Bronchial epithelial cell (primary cell): ENCODE data around the gene C1QTNF6. TPM values are rescaled to one million over a fixed set of nuclear protein-coding genes. Genes with fewer than 3 reads are reported as not detected.

Source experiments
- DNase-seq: peaks from one replicate; pipeline ENCODE4 v3.0.0-alpha.2; 2010; ENCODE audit warnings: low read depth
- FAIRE-seq: peaks from 2 replicates; lab custom pipeline; 2011; peaks lifted over from hg19 to GRCh38; lab: Jason Lieb, UNC
- H3K27me3 ChIP-seq: 2 replicates; pipeline ENCODE4 v1.5.1; 2011; ENCODE audit warnings: low read length; ENCODE audit not compliant: control insufficient read depth, insufficient read depth
- H3K36me3 ChIP-seq: 2 replicates; pipeline ENCODE4 v1.5.1; 2011; ENCODE audit warnings: low read length; ENCODE audit not compliant: control insufficient read depth, insufficient read depth
- H3K4me3 ChIP-seq: 2 replicates; pipeline ENCODE4 v1.5.1; 2011; ENCODE audit warnings: mild to moderate bottlenecking, low read depth, low read length, control low read depth
- total RNA-seq: library from RNA; depleted of rRNA; stranded (reverse); fragments of >200 nt; gene quantifications from 2 replicates; pipeline ENCODE4 v1.2.1, GENCODE V29; 2014
- TF ChIP-seq, protein P1 (sequence below): IDR thresholded peaks from 2 replicates; pipeline ENCODE4 v1.5.1; 2011; ENCODE audit warnings: mild to moderate bottlenecking, moderate library complexity, low read length, control low read depth, inconsistent platforms; ENCODE audit not compliant: insufficient read depth, severe bottlenecking

Gene C1QTNF6
- total RNA-seq, 1 donor from 2014 or later = 2.9 TPM

- FAIRE-seq = no peak
- TF ChIP-seq, protein P1, sequence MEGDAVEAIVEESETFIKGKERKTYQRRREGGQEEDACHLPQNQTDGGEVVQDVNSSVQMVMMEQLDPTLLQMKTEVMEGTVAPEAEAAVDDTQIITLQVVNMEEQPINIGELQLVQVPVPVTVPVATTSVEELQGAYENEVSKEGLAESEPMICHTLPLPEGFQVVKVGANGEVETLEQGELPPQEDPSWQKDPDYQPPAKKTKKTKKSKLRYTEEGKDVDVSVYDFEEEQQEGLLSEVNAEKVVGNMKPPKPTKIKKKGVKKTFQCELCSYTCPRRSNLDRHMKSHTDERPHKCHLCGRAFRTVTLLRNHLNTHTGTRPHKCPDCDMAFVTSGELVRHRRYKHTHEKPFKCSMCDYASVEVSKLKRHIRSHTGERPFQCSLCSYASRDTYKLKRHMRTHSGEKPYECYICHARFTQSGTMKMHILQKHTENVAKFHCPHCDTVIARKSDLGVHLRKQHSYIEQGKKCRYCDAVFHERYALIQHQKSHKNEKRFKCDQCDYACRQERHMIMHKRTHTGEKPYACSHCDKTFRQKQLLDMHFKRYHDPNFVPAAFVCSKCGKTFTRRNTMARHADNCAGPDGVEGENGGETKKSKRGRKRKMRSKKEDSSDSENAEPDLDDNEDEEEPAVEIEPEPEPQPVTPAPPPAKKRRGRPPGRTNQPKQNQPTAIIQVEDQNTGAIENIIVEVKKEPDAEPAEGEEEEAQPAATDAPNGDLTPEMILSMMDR = no peak
- peak; percentile 64 for DNase-seq
- peaks cover 7% of the 10 kb centered on the region for H3K36me3 ChIP-seq
- H3K4me3 ChIP-seq = no peak overlapping the region
- H3K27me3 ChIP-seq = no peaks in the 10 kb centered on the region
Measured at GRCh38 chr22:37229012-37229804, 41.2 kb upstream of the C1QTNF6 start.

DNA sequence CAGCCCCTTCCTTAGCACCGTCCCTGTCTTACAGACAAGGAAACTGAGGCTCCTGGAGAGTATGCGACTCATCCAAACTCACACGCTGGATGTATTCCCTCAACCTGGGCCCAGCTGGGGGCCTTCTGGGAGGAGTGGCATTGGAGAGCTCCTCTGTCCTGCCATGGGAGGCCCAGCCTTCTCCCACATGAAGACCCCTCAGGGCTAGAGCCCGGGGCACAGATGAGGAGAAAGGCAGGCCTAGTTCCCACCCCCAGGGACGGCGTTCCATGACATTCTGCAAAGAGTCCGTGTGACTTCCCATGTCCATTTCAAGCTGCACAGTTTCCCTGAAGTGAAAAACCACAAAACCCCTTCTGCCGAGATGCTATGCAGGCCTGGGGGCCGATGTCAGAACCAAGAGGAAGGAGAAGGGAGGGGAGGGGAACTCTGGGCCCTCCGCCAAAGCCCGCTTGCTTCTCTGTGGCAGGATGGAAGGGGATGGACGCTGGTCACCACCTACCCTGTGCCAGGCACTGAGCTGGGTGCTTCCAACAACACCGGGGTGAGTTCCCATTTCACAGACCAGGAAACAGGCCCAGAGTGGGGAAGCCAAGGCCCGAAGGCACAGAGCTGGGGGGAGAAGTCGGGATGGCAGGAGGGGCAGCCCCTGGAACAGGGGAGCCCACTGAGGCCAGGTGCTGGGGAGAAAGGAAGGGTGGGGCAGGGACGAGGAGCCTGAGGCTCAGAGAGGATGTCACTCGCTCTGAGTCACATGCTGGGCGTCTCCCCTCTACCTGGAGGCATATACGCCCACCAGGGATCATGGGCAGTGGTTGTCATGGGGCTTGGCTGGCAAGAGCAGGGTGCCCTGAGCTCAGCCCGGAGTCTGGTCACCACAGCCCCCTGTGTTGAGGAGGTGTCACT lies 40.3 kb upstream of the C1QTNF6 start:
- FAIRE-seq = peak; percentile 87
- peaks cover 7% of the 10 kb centered on the region for H3K36me3 ChIP-seq
- H3K4me3 ChIP-seq = no peak overlapping the region
- TF ChIP-seq, protein P1 = no peak
- H3K27me3 ChIP-seq = no peaks in the 10 kb centered on the region
- DNase-seq = peak; percentile 52

DNA sequence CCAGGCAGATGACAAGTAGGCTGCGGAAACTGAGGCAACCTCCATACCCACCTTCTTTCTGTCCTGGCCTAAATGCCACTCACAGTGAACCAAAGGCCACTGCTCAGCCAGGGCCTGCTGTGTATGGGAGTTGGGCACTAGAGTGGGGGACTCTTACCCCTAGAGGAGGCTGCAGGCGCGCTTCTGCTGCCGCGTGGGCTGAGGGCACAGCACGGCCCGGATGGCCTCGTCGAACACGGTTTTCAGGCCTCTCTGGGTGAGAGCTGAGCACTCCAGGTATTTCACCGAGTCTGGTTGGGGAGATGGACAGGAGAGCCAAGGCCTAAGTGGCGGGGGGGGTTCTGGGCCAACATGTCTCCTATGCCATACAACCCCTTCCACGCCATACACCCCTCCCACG lies 38.5 kb upstream of the C1QTNF6 start:
- Histone ChIP-seq H3K4me3 (no peak overlapping the region), H3K27me3 (no peaks in the 10 kb centered on the region), H3K36me3 (peaks cover 7% of the 10 kb centered on the region)
- TF ChIP-seq, protein P1 = no peak
- DNase-seq (no peak), FAIRE-seq (no peak)

- H3K27me3 ChIP-seq = no peaks in the 10 kb centered on the region
- H3K4me3 ChIP-seq = no peak overlapping the region
- no peak for FAIRE-seq
- peaks cover 5% of the 10 kb centered on the region for H3K36me3 ChIP-seq
- TF ChIP-seq, protein P1 = no peak
- no peak for DNase-seq
Measured at GRCh38 chr22:37226087-37226486, 38.0 kb upstream of the C1QTNF6 start.

GRCh38 chr22:37225481-37225880 lies 37.4 kb upstream of the C1QTNF6 start:
- FAIRE-seq = no peak
- TF ChIP-seq, protein P1 = no peak

More at GRCh38 chr22:37225481-37225880, 37.4 kb upstream of the C1QTNF6 start:
- no peak for DNase-seq
- Histone ChIP-seq H3K36me3 (peaks cover 4% of the 10 kb centered on the region), H3K27me3 (no peaks in the 10 kb centered on the region), H3K4me3 (no peak overlapping the region)
